LNCAP (cell line): Measurements from ENCODE around the gene PER2.

Experiments
- TF ChIP-seq, protein P1 (sequence below): fragments of 450-650 bp; IDR thresholded peaks from 2 replicates; pipeline ENCODE4 v1.5.1; 2017; ENCODE audit warnings: mild to moderate bottlenecking

PER2 gene

GRCh38 chr2:238330391-238330790, 42.0 kb upstream of the PER2 start:
- TF ChIP-seq, protein P1, sequence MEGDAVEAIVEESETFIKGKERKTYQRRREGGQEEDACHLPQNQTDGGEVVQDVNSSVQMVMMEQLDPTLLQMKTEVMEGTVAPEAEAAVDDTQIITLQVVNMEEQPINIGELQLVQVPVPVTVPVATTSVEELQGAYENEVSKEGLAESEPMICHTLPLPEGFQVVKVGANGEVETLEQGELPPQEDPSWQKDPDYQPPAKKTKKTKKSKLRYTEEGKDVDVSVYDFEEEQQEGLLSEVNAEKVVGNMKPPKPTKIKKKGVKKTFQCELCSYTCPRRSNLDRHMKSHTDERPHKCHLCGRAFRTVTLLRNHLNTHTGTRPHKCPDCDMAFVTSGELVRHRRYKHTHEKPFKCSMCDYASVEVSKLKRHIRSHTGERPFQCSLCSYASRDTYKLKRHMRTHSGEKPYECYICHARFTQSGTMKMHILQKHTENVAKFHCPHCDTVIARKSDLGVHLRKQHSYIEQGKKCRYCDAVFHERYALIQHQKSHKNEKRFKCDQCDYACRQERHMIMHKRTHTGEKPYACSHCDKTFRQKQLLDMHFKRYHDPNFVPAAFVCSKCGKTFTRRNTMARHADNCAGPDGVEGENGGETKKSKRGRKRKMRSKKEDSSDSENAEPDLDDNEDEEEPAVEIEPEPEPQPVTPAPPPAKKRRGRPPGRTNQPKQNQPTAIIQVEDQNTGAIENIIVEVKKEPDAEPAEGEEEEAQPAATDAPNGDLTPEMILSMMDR = no peak

- TF ChIP-seq, protein P1 = no peak
Observed at GRCh38 chr2:238327751-238328150, 39.3 kb upstream of the PER2 start.

- TF ChIP-seq, protein P1 = no peak
Observed at GRCh38 chr2:238326801-238327365, 38.5 kb upstream of the PER2 start.

DNA sequence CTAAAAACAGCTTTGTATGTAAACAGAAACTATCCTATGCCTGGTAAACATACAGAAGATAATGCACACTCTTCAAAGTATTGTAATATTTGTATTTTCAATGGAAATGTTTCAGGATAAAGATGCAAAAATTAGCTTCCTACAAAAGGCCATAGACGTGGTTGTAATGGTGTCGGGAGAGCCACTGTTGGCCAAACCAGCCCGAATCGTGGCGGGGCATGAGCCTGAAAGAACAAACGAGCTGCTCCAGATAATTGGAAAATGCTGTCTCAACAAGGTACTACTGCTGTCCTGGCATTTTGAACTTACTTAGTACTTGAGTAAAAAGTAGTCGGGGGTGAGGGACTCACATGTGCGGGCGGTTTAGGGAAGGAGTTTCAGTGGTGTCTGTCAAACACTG, 37.3 kb upstream of the PER2 start:
- TF ChIP-seq, protein P1 = no peak

DNA sequence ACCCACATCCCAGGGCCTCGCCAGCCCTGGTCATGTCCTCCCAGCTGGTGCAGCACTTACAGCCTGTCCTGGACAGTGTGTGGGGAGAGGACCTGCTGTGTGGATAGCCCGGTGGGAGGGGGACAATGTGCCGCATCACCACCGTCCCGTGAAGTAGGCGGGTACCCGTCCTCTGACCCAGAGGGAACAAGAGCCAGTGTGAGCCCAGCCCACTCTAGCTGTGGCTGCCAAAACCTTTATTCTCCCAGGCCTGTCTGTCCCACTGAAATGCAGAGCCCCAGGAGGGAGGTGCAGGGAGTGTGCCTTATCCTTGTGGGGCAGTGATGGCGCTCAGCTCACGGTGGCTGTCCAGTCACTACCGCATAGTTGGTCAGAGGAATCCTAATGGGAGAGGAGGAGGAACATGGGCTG, 33.6 kb upstream of the PER2 start:
- TF ChIP-seq, protein P1 = no peak

- TF ChIP-seq, protein P1 = no peak
Observed at GRCh38 chr2:238321467-238321866, 33.1 kb upstream of the PER2 start.

DNA sequence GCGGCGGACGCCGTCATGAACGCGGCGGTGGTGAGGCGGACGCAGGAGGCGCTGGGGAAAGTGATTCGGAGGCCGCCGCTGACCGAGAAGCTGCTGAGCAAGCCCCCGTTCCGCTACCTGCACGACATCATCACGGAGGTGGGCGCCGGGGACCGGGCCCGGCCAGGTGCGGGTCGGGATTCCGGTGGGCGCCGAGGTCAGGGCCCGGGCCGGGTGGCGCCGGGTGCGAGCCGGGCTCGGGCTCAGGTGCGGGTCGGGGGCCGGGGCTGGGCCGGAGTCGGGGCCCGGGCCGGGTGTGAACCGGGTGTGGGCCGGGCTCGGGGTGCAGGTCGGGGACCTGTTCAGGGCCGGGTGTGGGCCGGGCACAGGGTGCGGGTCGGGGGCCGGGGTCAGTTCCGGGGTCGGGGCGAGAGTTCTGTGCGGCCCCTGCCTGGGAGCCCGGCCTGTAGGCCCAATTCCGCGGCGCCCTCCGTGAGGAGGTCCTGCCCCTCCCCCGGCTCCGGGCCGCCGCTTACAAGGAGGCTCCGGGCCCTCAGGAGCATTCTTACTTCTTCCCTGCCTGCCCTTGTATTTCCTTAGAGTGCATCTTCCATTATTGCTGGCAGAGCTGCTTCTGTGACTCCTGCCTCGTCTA, 32.4 kb upstream of the PER2 start:
- TF ChIP-seq, protein P1 = no peak
